Thymus (tissue), 11 donors: ENCODE results near the gene ARL8B. TPM values are rescaled to one million over a fixed set of nuclear protein-coding genes. Genes with fewer than 3 reads are reported as not detected.

Experiments used
- DNase-seq, 9 donors: peaks; one replicate each; pipeline ENCODE4 v3.0.0-alpha.2; 2013; ENCODE audit warnings: low spot score in 9 of 9, low read depth in 6 of 9, missing footprints in 1 of 9
- H3K27ac ChIP-seq, 2 donors: one replicate each; pipeline ENCODE4 v1.5.1; 2013; ENCODE audit warnings: control low read depth in 1 of 2, low read depth in 1 of 2, low read length in 1 of 2, mild to moderate bottlenecking in 1 of 2, moderate library complexity in 1 of 2
- H3K27me3 ChIP-seq, 2 donors: one replicate each; pipeline ENCODE4 v1.5.1; 2013; ENCODE audit warnings: low read length in 1 of 2; ENCODE audit not compliant: control insufficient read depth in 2 of 2, insufficient read depth in 1 of 2
- H3K36me3 ChIP-seq, 2 donors: one replicate each; pipeline ENCODE4 v1.5.1; 2013; ENCODE audit warnings: low read length in 1 of 2, mild to moderate bottlenecking in 1 of 2, moderate library complexity in 1 of 2; ENCODE audit not compliant: control insufficient read depth in 2 of 2, insufficient read depth in 2 of 2
- H3K4me1 ChIP-seq, 2 donors: one replicate each; pipeline ENCODE4 v1.5.1; 2013; ENCODE audit warnings: low read length in 2 of 2; ENCODE audit not compliant: control insufficient read depth in 2 of 2, insufficient read depth in 2 of 2
- H3K4me3 ChIP-seq, 2 donors: one replicate each; pipeline ENCODE4 v1.5.1; 2013; ENCODE audit warnings: low read length in 2 of 2, control low read depth in 1 of 2, mild to moderate bottlenecking in 1 of 2
- H3K9me3 ChIP-seq, 2 donors: one replicate each; pipeline ENCODE4 v1.5.1; 2013; ENCODE audit warnings: low read length in 1 of 2, mild to moderate bottlenecking in 1 of 2; ENCODE audit not compliant: control insufficient read depth in 2 of 2, insufficient read depth in 1 of 2
- WGBS: extraction: QIAGEN DNeasy Blood & Tissue Kit; methylation state at CpG from one replicate; pipeline ENCODE4 v1.1.7; 2013; 5-methylcytosine and 5-hydroxymethylcytosine counted together
- polyA plus RNA-seq: library from polyadenylated mRNA; stranded (reverse); fragments of 200-250 nt; gene quantifications from one replicate; pipeline ENCODE4 v1.2.3, GENCODE V29; 2013
- total RNA-seq: library from RNA; stranded (reverse); fragments of 120-200 nt; gene quantifications from one replicate; pipeline ENCODE4 v1.2.4, GENCODE V29; 2013
- donor health status: healthy.

Gene ARL8B
- total and polyA plus RNA-seq, 2 donors, result 29.8 to 53.2 TPM

DNA sequence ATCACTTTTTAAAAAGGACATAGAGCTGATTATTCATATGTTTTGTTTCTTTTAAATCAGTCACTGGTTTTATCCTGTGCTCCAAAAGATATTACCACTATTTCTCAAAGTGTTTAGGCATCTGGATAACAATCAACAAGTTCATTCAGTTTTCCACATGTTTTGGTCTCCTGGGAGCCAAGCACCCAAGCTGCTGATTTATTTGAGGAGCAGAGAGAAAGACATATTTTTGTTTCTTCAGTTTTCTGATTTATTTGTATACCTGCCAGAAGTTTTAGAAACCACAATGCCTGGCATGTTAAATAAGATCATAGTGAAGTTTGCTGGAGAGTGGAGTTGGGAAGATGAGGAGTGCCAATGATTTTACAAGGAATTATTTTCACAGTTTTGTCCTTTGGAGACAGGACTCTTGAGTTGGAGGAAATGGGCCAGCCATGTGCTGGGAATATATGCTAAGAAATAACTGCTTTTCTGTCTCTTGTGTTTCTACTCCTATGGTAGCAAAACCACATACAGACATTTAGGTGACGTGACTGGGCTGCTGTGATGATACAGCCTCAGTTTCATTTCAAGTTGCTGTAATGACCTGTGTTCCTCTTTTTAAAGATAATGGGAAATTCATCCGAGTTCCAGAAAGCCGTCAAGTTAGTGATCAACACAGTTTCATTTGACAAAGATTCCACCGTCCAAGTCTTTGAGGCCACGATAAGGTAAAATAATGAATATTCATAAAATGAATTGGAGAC is 77.1 kb downstream of the ARL8B start:
- H3K9me3 ChIP-seq, result no peaks in the 10 kb centered on the region
- H3K27me3 ChIP-seq, result no peaks in the 10 kb centered on the region
- peaks cover 45 to 90% of the 10 kb centered on the region in 2 donors for H3K36me3 ChIP-seq
- WGBS, result 50% methylated on average over 5 of the region's 5 CpGs
- DNase-seq, result peak in 1 of 9 donors; percentile 61
- peak overlapping the region; percentile 92 to 99 for H3K27ac ChIP-seq
- H3K4me1 ChIP-seq, result peaks cover 38 to 63% of the 10 kb centered on the region in 2 donors
- H3K4me3 ChIP-seq, result peak overlapping the region in 1 of 2 donors; percentile 4

DNA sequence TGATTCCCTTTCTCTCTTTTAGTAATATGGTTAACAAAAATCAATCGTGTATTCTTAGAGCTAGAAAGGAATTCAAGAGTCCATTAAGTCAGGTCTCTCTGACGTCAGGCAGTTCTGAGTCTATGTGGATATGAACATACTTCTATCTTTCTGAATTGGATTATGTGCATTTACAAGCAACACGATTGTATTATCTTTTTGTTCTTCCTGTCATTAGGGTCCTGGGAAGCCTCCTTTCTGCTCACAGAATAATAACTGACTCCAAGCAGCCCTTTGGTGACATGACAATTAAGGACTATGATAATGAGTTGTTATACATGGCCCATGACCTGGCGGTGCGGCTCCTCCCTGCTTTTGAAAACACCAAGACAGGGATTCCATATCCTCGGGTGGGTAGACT is 79.4 kb downstream of the ARL8B start:
- peaks cover 59 to 91% of the 10 kb centered on the region in 2 donors for H3K36me3 ChIP-seq
- H3K4me3 ChIP-seq, result no peak overlapping the region
- H3K27me3 ChIP-seq, result no peaks in the 10 kb centered on the region
- WGBS, result 97% methylated on average over 6 of the region's 6 CpGs
- no peak for DNase-seq
- H3K27ac ChIP-seq, result no peak overlapping the region
- H3K9me3 ChIP-seq, result no peaks in the 10 kb centered on the region
- peaks cover 24 to 43% of the 10 kb centered on the region in 2 donors for H3K4me1 ChIP-seq

DNA sequence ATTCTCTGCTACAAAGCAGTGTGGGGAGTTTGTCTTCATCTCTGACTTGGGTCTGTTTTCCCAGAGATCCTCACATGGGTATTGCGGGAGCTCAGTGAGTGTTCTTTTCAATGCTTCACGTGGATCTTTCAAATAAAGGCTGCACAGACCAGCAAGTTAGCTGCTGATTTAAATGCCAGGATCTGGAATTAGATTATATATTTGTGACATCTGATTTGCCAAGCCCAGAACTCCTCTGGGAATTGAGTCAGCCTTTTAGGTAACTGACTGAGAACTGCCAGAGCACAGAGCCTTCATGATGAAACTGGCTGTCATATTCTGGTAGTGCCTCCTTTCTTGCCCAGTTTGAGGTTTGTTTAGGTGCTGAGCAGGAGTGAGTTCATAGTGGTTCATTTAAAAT is 80.1 kb downstream of the ARL8B start:
- no peaks in the 10 kb centered on the region for H3K27me3 ChIP-seq
- no peak overlapping the region for H3K27ac ChIP-seq
- no peak for DNase-seq
- no peak overlapping the region for H3K4me3 ChIP-seq
- 98% methylated on average over 2 of the region's 2 CpGs for WGBS
- peaks cover 65 to 91% of the 10 kb centered on the region in 2 donors for H3K36me3 ChIP-seq
- peaks cover 17 to 36% of the 10 kb centered on the region in 2 donors for H3K4me1 ChIP-seq
- H3K9me3 ChIP-seq, result no peaks in the 10 kb centered on the region

DNA sequence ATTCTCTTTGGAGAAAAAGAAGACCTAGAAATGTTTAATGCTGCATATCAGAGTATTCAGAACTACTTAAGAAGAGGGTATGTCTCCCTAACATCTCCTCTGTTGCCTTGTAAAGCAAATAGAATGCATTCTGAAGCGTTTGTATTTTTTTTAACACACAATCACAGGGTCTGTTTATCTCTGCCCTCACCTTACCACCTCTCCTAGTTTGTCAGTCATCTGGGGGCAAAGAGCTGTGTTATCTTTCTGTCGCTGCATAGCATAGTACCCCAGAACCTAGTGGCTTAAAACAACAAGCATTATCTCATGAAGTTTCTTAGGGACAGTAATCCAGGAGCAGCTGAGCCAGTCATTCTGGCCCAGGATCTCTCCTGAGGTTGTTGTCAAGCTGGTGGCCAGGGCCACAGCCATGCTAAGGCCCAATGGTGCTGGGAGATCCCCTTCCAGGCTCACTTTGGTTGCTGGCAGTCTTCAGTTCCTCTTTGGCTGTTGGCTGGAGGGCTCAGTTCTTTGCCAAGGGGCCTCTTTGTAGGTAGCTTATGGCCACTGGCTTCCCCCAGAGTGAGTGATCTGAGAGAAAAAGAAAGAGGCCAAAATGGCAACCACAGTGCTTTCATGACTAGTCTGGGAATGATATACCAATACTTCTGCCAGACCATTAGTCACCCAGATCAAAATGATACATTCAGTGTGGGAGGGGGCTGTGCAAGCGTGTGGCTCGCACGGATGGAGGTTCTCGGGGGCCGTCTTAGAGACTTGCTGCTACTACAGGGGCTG is 83.3 kb downstream of the ARL8B start:
- WGBS, result 95% methylated on average over 7 of the region's 7 CpGs
- no peak for DNase-seq
- peaks cover 3 to 7% of the 10 kb centered on the region in 2 donors for H3K4me1 ChIP-seq
- H3K27ac ChIP-seq, result peak overlapping the region in 1 of 2 donors; percentile 8
- H3K4me3 ChIP-seq, result no peak overlapping the region
- H3K27me3 ChIP-seq, result no peaks in the 10 kb centered on the region
- peaks cover 84 to 98% of the 10 kb centered on the region in 2 donors for H3K36me3 ChIP-seq
- H3K9me3 ChIP-seq, result no peaks in the 10 kb centered on the region

DNA sequence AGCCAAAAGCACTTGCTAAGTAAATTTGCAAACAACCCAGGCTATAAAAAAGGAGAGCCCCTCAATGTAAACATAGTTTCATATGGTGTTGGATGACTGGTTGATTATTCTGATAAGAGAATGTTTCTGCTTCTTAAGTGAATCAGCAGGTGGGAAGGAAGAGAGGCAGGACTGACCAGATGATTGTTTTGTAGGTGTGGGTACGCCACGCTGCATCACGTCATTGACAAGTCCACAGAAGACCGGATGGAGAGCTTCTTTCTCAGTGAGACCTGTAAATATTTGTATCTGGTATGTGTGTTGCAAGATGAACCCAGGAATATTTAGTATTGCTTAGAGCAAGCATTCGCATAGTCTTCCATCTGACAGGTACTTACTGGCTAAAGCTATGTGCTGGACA is 88.8 kb downstream of the ARL8B start:
- no peak for DNase-seq
- H3K9me3 ChIP-seq, result no peaks in the 10 kb centered on the region
- H3K4me3 ChIP-seq, result no peak overlapping the region
- no peaks in the 10 kb centered on the region for H3K27me3 ChIP-seq
- peaks cover 92 to 97% of the 10 kb centered on the region in 2 donors for H3K36me3 ChIP-seq
- 96% methylated on average over 5 of the region's 5 CpGs for WGBS
- H3K27ac ChIP-seq, result no peak overlapping the region
- no peaks in the 10 kb centered on the region for H3K4me1 ChIP-seq

DNA sequence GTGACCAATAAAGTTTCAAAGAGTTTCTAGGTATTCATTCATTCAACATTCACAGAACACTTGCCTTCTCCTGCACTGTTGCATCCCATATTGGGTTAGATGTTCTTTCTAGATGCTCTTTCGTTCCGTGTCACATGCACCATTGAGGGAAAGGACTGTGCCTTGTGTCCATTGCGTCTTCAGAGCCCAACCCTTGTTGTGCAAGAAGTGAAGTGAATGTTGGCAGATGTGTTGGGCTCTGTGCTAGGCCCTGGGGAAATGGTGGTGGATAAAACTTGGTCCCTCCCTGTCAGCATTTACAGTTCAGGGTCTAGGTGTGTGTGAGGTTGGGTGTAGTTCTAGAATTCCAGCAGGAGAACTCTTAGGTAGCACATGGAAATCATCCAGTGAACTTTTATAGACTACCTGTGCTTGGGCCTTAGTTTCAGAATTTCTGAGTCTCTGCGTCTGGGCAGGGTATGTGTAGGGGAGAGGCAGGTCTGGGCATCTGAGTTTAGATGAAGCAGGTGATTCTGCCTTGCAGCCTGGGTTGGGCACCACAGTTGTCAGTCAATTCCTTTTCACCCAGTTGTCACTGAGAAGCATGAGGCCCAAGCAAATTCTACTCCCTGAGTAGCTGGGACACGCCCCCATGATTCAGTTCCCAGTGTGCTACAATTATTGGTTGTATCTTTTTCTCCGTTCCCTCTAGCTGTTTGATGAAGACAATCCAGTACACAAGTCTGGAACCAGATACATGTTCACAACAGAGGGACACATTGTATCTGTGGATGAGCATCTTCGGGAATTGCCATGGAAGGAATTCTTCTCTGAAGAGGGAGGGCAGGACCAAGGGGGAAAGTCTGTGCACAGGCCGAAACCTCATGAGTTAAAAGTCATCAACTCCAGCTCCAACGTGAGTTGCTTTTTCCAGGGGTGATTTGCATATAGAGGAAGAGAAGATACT is 90.8 kb downstream of the ARL8B start:
- H3K4me3 ChIP-seq, result no peak overlapping the region
- WGBS, result 94% methylated on average over 9 of the region's 9 CpGs
- no peak for DNase-seq
- H3K9me3 ChIP-seq, result no peaks in the 10 kb centered on the region
- no peak overlapping the region for H3K27ac ChIP-seq
- no peaks in the 10 kb centered on the region for H3K27me3 ChIP-seq
- peaks cover 0 to 6% of the 10 kb centered on the region in 2 donors for H3K4me1 ChIP-seq
- peaks cover 89 to 95% of the 10 kb centered on the region in 2 donors for H3K36me3 ChIP-seq

DNA sequence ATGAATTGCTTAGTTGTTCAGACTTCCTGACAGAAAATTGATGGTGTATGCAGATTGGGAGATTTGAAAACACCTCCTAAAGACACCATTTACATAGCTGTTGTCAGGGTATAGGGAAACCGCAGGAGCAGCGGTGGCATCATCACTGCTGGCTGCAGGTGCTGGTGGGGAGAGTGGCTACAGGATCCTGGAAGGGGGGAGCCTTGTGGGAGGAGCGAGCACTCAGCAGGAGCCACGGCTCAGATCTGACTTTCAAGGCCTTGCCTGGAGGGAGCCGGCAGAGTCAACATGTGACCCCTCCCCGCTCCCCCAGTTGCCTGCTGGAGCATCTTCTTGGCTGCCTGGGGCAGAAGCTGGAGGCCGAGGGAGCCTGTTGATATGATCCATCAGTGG is 91.5 kb downstream of the ARL8B start:
- H3K9me3 ChIP-seq, result peaks cover 0 to 2% of the 10 kb centered on the region in 2 donors
- WGBS, result 96% methylated on average over 7 of the region's 7 CpGs
- no peaks in the 10 kb centered on the region for H3K27me3 ChIP-seq
- H3K27ac ChIP-seq, result no peak overlapping the region
- no peak overlapping the region for H3K4me3 ChIP-seq
- no peak for DNase-seq
- peaks cover 89 to 95% of the 10 kb centered on the region in 2 donors for H3K36me3 ChIP-seq
- H3K4me1 ChIP-seq, result peaks cover 0 to 12% of the 10 kb centered on the region in 2 donors

DNA sequence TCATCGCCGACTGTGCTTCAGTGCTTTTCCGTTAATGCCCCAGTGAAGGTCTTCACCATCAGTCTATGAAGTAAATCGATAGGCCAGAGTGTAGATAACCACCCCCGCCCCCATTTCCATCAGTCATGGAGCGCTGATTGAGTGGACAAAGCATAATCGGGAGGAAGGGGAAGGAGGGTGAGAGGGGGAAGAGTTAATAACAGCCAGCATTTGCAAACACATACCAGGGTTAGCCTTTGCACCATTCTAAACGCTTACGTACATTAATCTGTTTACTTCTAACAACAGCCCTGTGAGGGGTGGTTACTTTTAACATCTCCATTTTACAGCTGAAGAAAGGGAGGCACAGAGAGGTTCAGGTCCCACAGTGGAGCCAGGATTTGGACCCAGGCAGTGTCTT is 92.3 kb downstream of the ARL8B start:
- DNase-seq, result no peak

More for the DNA sequence above, 92.3 kb downstream of the ARL8B start:
- no peak overlapping the region for H3K4me3 ChIP-seq
- H3K27ac ChIP-seq, result no peak overlapping the region
- no peaks in the 10 kb centered on the region for H3K27me3 ChIP-seq
- peaks cover 0 to 2% of the 10 kb centered on the region in 2 donors for H3K9me3 ChIP-seq
- H3K4me1 ChIP-seq, result peaks cover 0 to 13% of the 10 kb centered on the region in 2 donors
- H3K36me3 ChIP-seq, result peaks cover 89 to 95% of the 10 kb centered on the region in 2 donors
- 85% methylated on average over 9 of the region's 9 CpGs for WGBS
